ENCODE results near the gene FCN1. TPM values are rescaled to one million over a fixed set of nuclear protein-coding genes. Genes with fewer than 3 reads are reported as not detected.

Gene FCN1
- not detected in 2 replicates for total RNA-seq

DNA sequence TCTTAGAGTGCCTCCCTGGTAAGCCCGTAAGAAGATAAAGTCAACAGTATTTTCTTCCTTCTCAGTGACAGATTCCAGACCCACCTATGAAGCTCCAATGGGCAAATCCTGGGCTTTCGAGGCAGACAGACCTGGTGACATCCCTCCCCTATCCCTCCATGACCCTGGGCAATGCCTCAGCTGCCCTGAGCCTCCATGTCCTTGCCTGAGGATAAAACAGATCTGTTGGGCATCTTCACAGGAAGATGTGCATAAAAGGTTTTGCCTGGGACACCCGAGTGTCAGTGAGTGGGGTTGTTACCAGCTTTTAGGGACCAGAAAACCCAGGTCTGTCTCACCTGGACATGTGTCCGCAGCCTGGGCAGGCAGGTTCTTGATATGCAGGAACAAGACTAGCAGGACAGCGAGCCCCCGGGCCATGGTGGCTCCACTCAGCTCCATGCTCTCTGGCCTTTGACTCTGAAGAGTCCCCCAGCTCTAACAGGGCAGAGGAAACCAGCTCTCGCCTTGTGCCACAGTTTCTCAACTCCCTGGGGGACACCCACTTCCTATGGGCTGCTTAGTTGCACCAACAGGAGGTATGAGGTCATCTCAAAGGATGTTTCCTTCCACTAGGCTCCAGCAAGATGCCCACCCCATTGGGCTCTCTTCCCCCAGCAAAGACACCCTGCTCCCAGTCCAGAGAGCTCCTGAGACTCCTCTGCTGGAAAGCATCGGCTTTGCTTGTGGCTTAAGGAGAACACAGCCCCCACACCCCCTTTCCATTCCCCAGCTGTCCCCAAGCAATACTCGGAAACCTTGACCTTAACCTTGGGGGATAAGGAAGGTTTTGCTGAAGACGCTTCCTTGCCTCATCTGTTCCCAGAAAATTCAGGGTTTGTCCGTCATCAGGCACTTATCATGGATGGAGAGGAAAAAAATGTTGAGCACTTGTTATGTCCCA is at the start of gene FCN1:
Gene FCN1 (minus strand): TSS at position 482 of the 943 bp plus-strand sequence. CDS start 41 bp downstream, at position 441.
- Histone ChIP-seq H3K27me3 (ENCODE audit: control insufficient read depth, insufficient read depth, low read length) (no peaks in the 10 kb centered on the region), H3K4me3 (ENCODE audit: low read depth, low read length) (no peak within 1 kb of the TSS), H3K36me3 (ENCODE audit: control insufficient read depth, insufficient read depth, low read length) (no peaks in the 10 kb centered on the region)
- FAIRE-seq (no peak), DNase-seq (ENCODE audit: low read depth) (no peak)
- TF ChIP-seq, protein P1, sequence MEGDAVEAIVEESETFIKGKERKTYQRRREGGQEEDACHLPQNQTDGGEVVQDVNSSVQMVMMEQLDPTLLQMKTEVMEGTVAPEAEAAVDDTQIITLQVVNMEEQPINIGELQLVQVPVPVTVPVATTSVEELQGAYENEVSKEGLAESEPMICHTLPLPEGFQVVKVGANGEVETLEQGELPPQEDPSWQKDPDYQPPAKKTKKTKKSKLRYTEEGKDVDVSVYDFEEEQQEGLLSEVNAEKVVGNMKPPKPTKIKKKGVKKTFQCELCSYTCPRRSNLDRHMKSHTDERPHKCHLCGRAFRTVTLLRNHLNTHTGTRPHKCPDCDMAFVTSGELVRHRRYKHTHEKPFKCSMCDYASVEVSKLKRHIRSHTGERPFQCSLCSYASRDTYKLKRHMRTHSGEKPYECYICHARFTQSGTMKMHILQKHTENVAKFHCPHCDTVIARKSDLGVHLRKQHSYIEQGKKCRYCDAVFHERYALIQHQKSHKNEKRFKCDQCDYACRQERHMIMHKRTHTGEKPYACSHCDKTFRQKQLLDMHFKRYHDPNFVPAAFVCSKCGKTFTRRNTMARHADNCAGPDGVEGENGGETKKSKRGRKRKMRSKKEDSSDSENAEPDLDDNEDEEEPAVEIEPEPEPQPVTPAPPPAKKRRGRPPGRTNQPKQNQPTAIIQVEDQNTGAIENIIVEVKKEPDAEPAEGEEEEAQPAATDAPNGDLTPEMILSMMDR (IDR thresholded peaks at IDR 0.05; ENCODE audit: insufficient read depth, low read length, severe bottlenecking) = no peak

DNA sequence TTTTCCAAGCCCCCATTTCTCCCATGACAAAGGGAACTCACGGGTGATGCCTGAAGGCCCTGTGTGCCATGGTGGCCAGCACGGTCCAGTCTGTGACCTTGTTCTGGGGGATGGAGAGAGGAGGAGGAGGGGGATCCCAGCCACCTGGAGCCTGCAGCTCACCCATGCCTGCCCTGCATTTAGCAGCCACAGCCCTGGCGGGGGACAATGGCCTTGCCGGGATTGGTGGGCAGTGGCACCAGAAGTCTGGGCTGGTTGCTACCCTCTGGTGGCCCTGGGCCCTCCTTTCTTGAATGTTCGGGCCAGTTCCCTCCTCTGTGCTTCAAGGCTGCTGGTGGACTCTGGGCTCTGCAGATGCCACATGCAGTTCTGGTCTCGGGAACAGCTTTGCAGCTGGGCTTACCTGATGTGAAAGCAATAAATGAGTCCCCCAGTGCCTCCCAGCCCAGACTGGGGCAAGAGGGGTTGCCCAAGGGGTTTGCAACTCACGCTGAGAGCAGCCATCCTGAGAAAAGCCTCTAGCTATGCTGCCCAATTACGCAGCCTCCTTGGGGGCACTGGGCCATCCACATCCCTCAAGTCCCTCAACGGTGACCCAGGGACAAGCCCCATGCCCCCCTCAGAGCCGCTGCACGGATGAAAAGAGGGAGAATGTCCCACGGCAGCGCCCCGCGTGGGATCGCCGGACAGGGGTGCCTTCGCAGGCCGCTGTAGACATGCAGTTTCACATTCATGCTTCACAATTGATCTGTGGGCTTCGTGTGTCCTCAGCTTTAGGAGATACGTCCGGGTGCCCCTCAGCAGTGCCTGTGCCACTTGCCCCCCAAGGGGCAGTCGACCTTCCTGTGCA is 49.2 kb upstream of the FCN1 start:
- Histone ChIP-seq H3K27me3 (ENCODE audit: control insufficient read depth, insufficient read depth, low read length) (no peaks in the 10 kb centered on the region), H3K4me3 (ENCODE audit: low read depth, low read length) (no peak overlapping the region), H3K36me3 (ENCODE audit: control insufficient read depth, insufficient read depth, low read length) (no peaks in the 10 kb centered on the region)
- FAIRE-seq = no peak
- no peak for DNase-seq (ENCODE audit: low read depth)
- TF ChIP-seq, protein P1 (IDR thresholded peaks at IDR 0.05; ENCODE audit: insufficient read depth, low read length, severe bottlenecking) = no peak

DNA sequence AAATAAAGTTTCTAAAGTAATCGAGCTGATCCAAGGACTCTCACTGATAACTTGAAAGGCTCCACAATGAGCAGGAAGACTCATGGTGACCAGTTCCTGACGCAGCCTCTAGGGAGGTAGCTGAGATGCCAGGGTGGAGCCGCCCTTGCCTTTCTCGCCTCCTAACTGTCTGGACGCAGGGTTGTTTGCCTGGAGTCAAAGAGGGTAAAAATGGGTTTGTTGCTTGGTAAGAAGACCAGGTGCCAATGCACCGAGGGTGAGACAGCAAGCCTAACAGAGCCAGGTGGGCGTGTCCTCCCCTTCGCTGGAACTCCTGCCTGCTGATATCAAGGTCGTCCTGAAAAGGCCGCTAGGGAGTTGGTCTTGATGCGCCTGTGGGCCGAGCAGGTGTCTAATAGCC is 48.6 kb upstream of the FCN1 start:
- H3K36me3 ChIP-seq (ENCODE audit: control insufficient read depth, insufficient read depth, low read length) = no peaks in the 10 kb centered on the region
- DNase-seq (ENCODE audit: low read depth) = no peak
- H3K27me3 ChIP-seq (ENCODE audit: control insufficient read depth, insufficient read depth, low read length) = no peaks in the 10 kb centered on the region
- TF ChIP-seq, protein P1 (IDR thresholded peaks at IDR 0.05; ENCODE audit: insufficient read depth, low read length, severe bottlenecking) = no peak
- no peak for FAIRE-seq
- no peak overlapping the region for H3K4me3 ChIP-seq (ENCODE audit: low read depth, low read length)

DNA sequence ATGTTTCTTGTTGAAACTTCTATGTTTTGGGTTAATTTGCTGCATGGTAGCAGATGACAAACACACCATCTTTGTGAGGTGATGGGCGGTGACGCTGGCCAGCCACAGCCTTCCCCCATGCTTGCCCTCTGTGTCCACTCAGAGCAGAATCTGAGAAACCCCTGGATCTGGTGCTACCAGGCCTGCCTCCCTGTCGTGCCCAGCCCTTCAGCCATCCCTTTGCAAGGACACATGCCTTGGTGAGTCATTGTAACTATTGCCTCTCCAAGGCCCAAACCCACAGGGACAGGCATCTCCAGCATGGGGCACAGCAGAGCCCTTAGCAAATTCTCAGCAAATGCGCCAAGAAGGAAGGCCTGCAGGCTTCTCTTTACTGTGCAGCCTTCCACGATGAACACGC is 48.1 kb upstream of the FCN1 start:
- no peak for DNase-seq (ENCODE audit: low read depth)
- H3K27me3 ChIP-seq (ENCODE audit: control insufficient read depth, insufficient read depth, low read length) = no peaks in the 10 kb centered on the region
- TF ChIP-seq, protein P1 (IDR thresholded peaks at IDR 0.05; ENCODE audit: insufficient read depth, low read length, severe bottlenecking) = no peak
- no peak for FAIRE-seq
- no peak overlapping the region for H3K4me3 ChIP-seq (ENCODE audit: low read depth, low read length)
- H3K36me3 ChIP-seq (ENCODE audit: control insufficient read depth, insufficient read depth, low read length) = no peaks in the 10 kb centered on the region

DNA sequence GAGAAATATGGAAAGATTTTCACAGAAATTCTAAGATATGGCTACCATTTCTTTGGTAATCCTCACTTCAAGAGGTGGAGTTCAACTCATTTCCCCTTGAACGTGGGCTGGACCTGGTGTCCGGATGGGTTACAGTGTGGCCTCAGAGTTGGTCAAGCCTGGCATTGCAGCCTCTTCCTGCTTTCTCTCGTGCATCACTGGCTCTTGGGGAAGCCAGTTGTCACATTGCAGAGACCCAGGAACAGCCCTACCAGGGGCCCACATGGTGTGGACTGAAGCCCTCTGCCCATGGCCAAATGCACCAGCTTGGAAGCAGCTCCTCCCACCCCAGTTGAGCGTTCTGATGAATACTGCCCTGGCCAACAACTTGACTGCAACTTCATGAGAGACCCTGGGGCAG is 47.7 kb upstream of the FCN1 start:
- no peak overlapping the region for H3K4me3 ChIP-seq (ENCODE audit: low read depth, low read length)
- no peaks in the 10 kb centered on the region for H3K27me3 ChIP-seq (ENCODE audit: control insufficient read depth, insufficient read depth, low read length)
- TF ChIP-seq, protein P1 (IDR thresholded peaks at IDR 0.05; ENCODE audit: insufficient read depth, low read length, severe bottlenecking) = no peak
- H3K36me3 ChIP-seq (ENCODE audit: control insufficient read depth, insufficient read depth, low read length) = no peaks in the 10 kb centered on the region
- DNase-seq (ENCODE audit: low read depth) (no peak), FAIRE-seq (no peak)
